Measurements from ENCODE around the gene PITHD1.

- peak; percentile 89 to 96 (median 95) for TF ChIP-seq POLR2AphosphoS5 (IDR thresholded peaks at IDR 0.05)
- TF ChIP-seq POLR2A (IDR thresholded peaks at IDR 0.05) = peak in 1 of 4 donors; percentile 29
- TF ChIP-seq, protein P1, sequence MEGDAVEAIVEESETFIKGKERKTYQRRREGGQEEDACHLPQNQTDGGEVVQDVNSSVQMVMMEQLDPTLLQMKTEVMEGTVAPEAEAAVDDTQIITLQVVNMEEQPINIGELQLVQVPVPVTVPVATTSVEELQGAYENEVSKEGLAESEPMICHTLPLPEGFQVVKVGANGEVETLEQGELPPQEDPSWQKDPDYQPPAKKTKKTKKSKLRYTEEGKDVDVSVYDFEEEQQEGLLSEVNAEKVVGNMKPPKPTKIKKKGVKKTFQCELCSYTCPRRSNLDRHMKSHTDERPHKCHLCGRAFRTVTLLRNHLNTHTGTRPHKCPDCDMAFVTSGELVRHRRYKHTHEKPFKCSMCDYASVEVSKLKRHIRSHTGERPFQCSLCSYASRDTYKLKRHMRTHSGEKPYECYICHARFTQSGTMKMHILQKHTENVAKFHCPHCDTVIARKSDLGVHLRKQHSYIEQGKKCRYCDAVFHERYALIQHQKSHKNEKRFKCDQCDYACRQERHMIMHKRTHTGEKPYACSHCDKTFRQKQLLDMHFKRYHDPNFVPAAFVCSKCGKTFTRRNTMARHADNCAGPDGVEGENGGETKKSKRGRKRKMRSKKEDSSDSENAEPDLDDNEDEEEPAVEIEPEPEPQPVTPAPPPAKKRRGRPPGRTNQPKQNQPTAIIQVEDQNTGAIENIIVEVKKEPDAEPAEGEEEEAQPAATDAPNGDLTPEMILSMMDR (IDR thresholded peaks at IDR 0.05) = no peak
- TF ChIP-seq EP300 (IDR thresholded peaks at IDR 0.05) = peak; percentile 17
Observed at GRCh38 chr1:23777979-23778814, at the start of gene PITHD1.

Measured in stomach (tissue), 4 donors.